NCI-H1105 (cell line): ENCODE results near the gene CAMP.
A peak's percentile ranks its signal among the peaks of the same experiment; 100 is the strongest.

ENCODE experiments used
- DNase-seq: peaks from one replicate; lab custom pipeline; 2025; lab: John Stamatoyannopoulos, UW

The CAMP gene

DNA sequence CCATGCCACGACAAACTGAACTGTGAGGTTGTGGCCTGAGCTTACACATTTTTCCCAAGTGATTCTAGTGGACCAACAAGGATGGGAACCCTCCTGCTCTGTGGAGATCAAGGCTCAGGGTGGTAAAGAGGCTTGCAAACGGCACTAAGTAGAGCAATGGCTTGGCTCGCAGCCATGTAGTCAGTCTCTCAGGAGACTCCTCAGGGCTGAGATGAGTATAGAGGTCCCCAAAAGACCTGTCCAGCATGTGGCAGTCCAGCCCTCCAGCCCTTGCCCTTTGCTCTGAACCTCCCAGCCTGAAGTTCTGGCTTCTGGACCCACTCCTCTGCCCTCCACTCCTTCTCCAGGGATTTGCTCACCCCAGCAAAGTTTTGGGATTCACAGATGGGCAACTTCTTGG lies 8.3 kb upstream of the CAMP start:
- no peak for DNase-seq

DNA sequence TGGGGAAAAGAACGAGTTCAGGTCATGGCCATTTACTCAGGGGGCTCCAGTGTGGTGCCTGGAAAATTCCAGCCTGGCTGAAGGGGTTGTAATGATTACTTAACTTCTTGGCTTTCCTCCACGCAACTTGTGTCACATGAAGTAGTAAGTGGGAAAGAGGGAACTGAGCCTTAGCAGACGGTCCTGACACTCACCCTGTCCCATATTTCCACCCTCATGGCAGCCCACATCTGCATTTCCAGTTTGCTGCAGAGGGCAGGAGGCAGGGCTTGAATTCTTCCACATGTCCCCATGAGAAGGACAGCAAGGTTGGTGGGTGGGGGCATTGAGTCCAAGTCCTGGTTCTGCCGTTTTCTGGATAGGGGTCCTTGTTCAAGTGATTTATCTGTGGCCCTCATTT lies 7.8 kb upstream of the CAMP start:
- DNase-seq, result no peak

DNA sequence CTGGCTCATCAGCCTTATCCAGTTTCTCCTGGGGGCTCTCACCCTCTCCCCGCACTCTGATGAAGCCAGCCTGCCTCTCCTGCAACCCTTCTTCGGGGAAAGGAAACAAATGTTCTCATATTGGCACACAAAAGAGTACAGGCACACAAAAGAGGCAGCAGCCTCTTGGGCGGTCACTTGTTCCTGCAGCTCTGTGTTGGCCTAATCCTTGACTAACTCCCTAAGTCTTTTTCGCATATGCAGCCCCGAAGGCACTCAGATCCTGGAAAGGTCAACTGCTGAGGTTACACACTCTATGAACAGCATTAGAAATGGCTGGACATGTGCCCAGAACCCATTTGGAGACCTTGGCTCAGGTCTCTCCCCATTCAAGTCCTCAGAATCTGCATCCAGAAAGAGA lies 7.4 kb upstream of the CAMP start:
- no peak for DNase-seq

DNA sequence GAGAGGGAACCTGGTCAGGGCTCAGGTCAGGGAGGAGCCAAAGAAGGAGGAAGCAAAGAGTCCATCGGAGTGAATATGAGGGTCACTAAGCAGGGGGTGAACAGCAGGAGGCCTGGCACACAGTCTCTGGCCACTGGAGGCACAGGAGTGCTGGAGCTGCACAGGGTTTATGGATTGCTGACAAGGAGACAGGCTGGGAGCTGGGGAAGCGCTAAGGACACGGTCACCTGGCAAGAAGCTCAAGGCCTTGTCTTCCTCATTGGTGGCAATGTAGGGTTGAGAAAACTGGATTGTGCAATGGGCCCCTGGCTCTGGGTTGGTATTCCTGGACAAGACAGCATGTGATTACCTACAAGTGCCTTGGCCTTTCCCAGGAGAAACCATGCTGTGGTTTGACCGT lies 5.8 kb upstream of the CAMP start:
- DNase-seq, result no peak

DNA sequence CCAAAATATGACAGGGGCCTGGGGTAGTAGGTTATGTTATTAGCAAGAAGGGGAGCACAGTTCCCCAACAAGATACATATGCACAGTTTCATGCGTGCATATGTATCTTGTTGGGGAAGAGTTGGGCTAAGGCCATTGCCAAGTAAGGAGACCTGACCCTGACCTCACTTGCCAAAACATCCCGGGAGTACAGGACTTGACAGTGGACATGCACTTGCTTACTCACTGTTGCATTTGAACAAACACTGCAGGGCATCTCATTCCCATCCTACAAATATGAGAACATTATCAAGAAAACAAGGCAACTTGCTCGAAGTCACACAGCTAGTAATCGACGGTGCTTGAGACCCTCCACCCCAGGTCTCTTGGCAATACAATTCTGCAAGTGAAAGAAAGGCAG lies 4.8 kb upstream of the CAMP start:
- no peak for DNase-seq

DNA sequence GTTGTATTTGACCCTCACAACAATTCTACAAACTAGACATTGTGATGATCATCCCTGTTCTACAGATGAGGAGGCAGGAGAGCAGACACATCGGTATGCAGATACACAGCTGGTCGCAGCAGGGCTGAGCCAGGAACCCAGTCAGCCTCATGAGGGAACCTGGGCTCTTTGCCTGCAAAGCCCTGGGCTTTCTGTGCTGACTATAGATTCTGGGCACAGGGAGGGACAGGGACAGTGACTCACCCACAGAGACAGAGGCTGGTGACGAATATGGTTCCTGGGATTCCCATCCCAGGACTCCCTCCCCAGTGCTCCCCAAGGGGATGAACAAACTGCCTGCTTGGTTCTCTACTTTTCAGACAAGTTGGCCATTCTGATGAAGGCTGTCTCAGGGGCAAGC lies 3.8 kb upstream of the CAMP start:
- no peak for DNase-seq

DNA sequence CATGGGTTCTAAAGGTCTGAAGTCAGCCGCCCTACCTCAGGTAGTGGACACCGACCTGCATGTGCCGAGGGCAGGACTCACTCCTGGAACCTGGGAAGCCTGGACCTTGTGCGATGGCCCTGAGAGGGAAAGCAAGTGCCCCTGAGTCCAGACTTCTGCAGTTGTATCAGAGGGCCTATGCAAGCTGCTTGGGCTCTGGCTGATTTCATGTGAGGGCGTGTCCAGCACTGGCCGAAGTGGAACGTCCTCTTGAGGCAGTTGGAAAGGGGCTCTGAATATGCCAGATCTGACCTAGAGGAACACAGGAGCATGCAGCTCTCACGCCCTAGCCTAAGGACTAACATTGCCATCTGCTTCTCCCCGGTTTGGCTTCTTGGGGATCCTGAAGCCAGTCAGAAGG lies 2.5 kb upstream of the CAMP start:
- no peak for DNase-seq

DNA sequence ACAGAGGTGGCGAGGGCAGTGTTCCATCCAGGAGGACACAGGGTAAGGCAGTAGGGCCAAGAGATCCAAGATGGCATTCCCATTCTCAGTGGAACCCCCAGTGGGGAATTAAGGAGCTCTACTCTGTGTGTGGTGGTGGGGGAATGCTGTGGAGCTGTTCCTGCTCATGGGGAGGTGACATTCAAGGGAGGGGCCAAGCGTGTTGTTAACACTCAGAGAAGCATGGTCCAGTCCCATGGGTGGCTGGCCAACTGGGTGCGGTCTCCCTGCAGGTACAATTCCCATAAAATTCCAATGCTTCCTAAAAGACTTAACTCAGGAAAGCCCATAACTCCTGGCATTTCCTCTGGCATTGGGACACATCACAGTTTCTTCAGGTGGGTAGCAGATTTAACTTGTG lies 2.3 kb downstream of the CAMP start:
- DNase-seq, result no peak

DNA sequence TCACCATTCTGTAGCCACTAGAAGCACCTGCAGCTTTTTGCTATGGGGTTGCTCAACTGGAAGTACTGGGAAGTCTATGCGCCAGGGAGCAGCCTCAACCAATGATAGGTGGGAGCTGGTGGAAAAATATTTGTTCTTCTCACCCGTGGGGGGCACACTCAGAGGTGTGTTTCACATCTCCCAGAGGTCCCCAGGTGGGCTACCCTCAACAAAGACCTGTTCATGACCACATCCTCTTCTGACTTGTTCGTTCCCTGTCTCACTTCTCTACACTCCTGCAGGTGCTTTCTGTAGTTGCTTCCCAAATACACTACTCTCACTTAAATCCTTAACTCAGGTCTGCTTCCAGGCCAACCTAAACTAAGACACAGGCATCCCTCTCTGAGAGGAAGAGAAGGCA lies 3.6 kb downstream of the CAMP start:
- no peak for DNase-seq

DNA sequence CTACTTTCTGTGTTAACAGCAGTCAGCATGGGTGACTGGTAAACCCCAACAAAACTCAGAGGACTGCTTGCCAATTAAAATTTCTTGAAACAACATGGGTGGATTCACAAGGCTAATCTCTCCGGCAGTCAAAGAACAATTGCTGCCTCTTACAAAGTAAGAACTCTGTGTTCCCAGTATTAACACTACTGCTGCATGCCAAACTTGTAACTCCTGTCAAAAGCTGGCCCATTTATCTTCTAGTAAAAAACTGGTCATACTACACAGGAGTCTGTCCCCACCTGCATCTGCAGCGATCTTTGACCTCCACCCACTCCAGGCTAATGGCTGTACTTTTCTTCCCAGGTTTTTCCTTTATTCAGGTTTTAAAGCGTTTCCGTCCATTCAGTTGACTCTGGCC lies 8.9 kb downstream of the CAMP start:
- DNase-seq, result no peak

DNA sequence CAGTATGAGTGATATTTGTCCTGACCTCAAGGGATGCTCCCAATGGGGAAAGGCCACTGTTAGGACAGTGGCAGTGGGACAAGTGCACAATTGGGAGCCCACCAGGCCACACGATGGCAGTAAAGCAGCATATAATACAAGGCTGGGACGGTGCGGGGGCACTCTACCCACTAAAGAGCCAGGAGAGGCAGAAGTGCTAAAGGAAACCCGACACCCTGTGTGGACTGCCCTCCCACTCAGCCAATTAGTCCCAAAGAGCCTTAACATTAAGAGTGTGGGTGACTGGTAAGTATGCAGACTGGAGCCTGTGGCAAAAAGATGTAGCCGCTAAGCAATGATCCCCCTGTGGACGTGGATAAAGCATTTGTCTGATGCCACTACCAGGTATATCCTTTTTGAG lies 9.4 kb downstream of the CAMP start:
- DNase-seq, result peak; percentile 55

DNA sequence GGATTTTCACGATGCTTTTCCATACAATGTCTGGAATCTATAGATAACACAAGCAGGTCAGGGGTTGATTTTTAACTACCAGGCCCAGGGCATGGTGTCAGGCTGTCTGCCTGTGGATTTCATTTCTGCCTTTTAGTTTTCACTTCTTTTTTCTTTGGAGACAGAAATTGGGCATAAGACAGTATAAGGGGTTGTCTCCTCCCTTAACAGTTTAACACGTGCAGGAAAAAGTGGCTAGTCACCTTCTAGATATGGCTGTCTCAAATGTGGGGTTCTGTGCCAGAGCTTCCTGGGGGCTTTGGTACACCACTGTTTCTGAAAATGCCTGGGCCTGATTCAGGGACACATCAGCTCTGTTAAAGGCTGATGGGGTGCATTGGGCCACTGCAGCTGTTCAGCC lies 10.2 kb downstream of the CAMP start:
- DNase-seq, result no peak

DNA sequence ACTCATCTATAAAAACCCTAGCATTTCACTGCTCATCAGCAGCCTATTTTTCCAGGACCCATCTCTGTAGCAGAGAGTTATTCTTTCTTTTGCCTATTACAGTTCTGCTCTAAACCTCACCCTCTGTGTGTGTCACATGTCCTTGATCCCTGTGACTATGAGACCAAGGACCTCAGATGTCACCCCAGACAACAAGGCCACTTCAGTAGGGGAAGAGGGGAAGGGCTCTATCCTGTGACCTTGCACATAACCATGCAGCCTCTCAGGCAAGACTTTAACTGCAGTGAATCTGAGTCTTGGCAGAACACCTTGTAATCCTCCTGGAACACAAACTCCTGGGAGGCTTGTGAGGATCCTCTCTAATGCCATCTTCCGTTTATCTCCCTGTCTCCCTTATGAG lies 13.2 kb downstream of the CAMP start:
- no peak for DNase-seq

DNA sequence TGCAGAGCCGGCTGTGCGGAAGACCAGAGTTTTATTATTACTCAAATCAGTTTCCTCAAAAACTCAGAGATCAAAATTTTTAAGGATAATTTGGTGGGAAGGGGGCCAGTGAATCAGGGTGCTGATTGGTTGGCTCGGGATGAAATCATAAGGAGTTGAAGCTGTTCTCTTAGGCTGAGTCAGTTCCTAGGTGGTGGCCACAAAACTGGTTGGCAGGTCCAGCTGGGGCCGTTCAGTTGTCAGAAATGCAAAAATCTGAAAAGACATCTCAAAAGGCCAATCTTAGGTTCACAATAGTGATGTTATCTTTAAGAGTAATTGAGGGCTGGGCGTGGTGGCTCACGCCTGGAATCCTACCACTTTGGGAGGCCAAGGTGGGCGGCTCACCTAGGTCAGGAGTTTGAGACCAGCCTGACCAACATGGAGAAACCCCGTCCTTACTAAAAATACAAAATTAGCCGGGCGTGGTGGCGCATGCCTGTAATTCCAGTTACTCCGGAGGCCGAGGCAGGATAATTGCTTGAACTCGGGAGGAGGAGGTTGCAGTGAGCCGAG lies 15.3 kb downstream of the CAMP start:
- no peak for DNase-seq

DNA sequence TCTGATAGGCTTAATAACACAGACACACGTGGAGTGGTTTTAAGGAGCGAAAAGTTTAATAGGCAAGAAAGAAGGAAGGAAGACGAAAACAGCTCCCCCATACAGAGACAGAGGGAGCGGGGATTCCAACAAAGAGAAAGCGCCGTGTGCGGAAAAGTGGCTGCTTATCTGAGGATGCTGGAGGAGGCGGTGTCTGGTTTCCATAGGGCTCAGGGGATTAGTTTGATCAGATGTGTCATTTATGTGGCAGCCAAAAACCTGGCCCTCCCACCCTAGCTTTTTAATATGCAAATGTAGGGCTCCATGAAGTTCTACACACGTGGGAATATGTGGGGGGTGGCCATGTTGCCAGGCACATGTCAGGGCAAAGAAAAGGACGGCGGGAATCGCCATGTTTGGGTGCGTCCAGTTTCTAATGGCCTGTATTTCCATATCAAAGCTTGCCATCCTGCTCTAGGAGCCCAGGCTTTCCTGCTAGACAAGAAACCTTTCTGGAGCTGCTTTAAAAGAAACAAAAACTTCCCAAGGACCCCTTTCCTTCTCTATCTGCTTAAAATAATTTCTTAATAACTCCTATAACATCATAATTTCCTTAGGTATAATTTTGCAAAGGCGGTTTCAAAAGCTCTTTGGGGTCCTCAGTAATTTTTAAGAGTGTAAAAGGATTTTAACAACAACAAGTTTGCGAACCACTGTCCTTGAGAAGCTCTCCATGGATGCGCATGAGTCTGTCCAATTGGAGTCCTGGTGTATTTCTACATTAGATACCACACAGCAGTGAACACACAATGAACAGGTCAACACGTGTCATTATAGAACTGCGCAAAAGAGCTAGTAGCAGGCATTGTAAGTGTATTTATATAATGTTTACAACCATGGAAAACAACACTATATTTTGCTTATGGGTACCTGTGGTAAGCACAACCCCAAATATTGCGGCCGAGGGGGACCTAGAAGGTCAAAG lies 17.0 kb downstream of the CAMP start:
- no peak for DNase-seq

DNA sequence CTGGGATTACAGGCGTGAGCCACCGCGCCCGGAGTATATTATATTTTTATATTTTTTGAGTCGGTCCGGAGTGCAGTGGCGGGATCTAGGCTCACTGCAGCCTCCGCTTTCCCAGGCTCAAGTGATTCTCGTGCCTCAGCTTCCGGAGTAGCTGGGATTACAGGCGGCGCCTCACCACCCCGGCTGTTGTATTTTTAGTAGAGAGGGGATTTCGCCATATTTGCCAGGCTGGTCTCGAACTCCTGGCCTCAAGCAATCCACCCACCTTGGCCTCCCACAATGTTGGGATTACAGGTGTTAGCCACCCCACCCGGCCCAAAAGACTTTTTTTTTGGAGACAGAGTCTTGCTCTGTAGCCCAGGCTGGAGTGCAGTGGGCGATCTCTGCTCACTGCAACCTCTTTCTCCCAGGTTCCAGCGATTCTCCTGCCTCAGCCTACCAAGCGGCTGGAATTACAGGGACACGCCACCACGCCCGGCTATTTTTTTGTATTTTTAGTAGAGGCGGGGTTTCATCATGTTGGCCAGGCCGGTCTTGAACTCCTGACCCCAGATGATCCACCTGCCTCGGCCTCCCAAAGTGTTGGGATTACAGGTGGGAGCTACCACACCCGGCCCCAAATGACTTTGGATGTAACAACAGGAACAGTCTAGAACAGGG lies 18.6 kb downstream of the CAMP start:
- no peak for DNase-seq

DNA sequence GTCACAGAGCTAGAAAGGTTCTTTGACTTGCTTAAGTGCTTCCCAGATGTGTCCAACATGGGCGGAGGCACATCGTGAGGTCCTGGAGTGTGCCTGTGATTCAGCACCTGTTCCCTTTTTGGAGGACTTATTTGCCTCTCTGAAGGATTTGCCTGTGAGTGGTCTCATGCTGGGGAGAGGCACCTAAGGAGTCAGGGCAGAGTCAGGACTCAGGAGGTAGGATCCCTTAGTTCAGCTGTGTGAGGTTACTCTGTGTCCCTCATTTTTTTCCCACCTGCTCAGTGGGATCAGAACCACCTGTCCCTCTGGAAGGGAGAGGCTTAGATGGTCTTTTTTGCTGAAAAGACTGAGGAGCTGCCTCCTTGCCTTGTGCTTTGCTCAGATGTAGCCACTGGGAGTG lies 20.6 kb downstream of the CAMP start:
- no peak for DNase-seq

DNA sequence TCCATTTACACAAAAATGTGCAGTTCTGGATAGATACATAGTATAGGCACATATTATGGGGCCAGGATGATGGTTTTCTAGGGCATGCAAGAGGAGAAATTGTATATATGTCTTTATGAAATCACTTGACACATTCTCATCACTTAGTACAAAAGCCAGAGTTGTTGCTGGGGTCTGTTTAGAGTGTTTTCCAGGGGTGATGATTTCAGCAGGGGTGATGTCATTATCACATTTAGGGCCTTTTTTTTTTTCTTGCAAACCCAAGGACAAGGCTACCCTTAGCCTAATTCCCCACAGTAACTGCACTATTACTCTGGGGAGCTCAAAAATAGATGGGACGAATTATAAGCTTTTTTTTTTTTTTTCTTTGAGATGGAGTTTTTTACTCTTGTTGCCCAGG lies 21.2 kb downstream of the CAMP start:
- no peak for DNase-seq

DNA sequence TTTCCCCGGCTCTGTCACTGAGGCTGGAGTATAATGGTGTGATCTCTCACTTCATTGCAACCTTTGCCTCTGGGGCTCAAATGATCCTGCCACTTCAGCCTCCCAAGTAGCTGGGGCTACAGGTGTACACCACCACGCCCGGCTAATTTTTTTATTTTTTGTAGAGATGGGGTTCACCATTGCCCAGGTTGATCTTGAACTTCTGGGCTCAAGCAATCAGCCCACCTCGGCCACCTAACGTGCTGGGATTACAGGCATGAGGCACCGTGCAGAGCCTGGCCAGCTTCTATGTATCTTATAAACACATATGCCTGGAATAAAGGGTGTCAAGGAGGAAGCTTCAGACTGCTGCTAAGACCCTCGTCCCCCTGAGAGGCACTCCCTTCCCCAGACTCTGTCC lies 21.8 kb downstream of the CAMP start:
- no peak for DNase-seq

DNA sequence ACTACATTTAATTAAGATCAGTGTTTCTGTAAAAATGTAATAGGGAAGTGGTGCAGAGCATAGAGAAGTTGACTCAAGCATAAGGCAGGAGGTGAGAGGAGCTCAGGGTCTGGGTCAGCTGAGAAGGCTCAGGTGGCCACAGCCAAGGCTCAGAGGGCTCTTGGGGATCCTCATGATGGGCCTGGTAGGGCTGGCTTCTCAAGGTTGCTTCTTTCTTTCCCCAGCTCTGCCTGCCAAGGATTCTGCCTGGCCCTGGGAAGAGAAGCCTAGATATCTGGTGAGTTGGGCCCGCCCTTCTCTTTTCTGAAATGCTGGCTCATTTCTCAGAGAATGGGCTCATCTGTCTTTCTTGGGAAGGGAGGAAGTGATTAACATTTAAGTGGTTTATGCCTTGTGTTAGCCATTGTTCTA lies 24.1 kb downstream of the CAMP start:
- no peak for DNase-seq

DNA sequence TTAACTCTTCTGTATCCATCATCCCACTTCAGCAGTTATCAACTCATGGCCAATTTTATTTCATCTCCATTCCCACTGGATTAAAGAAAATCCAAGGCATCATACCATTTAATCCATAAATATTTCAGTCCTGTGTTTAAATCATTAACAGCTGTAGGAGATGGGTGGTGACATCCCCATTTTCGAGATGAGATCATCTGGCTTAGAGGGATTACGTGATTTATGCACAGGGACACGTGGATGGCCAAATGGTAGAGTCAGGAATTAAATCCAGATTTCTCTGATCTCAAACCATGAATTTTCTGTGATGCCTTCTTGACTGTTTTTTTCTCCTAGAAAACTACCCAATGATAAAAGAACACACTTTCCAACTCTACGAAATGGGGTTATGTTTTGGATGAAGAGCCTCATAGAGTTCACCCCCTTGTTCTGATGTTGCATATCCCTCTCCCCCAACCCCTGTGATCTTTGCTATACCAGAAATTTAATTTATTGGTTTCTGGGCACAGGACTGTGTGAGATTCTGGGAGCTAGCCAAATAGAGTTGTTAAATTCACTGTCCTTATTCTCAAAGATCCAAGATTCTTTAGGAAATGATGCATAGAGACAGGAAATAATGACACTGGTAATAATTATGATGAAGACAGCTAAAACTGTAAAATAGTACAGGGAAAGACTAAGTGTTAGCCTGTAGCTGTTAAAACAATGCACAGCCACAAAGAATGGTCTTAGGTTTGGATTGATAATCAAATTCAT lies 25.0 kb downstream of the CAMP start:
- DNase-seq, result no peak

DNA sequence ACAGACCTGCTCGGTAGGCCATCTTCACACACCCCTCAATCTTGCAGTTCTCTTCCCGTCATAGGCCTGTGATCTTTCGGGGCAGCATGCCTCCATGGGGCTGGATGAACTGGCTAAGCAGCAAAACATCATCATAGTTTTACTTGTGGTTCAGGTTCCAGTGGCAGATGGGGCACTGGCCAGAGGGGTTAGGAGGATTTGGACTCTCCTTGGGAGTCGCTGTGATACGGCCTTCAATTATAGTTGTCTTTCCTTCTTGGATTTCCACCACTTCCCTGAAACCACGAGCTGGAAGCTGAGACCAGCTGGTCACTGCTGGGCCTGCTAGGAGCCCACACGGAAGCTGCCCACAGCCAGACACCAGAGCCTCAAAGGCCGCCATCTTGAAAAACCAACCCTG lies 33.3 kb downstream of the CAMP start:
- DNase-seq, result no peak

DNA sequence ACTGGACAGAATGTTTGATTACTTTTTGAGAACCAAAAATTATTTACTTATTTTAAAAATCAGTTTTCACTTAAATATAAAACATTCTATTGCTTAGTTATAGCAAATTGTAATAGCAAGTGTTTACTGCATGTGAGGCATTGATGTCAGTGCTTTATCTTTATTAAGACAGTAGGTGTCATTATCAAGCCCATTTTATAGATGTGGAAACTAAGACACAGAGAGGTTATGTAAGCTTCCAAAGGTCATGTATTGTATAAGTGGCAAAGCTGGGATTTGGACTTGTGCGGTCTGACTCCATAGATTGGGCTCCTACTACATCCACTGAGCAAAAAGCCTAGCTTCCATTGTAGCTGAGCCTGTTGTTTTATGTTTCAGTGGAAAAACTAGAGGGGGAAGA lies 35.2 kb downstream of the CAMP start:
- DNase-seq, result no peak
